Common myeloid progenitor, CD34-positive (primary cell): ENCODE data around the gene TEX48.

Experiments
- CTCF ChIA-PET: fragments of 350-600 bp; sonication (Branson Sonifier 250); formaldehyde crosslinking; loops from one replicate; lab custom pipeline; 2021; ENCODE audit warnings: antibody characterized with exemption; lab: Charles Lee
- POLR2A ChIA-PET: fragments of 350-600 bp; sonication (Branson Sonifier 250); formaldehyde crosslinking; loops from one replicate; lab custom pipeline; 2021; ENCODE audit warnings: antibody characterized with exemption; lab: Charles Lee
- DNase-seq, 3 donors: peaks; one replicate each; pipeline versions ENCODE4 v3.0.0 to v3.0.0-alpha.2; 2013
- H3K27ac ChIP-seq, 2 experiments: 1 replicate in 1 of 2; 2 replicates in 1 of 2; pipeline ENCODE4 v1.7.0; 2013; ENCODE audit warnings: inconsistent platforms in 2 of 2, low read length in 2 of 2, mild to moderate bottlenecking in 2 of 2, low read depth in 1 of 2, moderate library complexity in 1 of 2; ENCODE audit not compliant: severe bottlenecking in 2 of 2, insufficient read depth in 1 of 2, poor library complexity in 1 of 2
- H3K27me3 ChIP-seq, 5 experiments: replicated peaks in 2 of 5; 1 replicate in 3 of 5; 2 replicates in 2 of 5; pipeline versions ENCODE4 v1.6.1 to v1.7.0; 2013; ENCODE audit warnings: low read length in 4 of 5, mild to moderate bottlenecking in 2 of 5, moderate library complexity in 2 of 5, inconsistent platforms in 1 of 5; ENCODE audit not compliant: insufficient read depth in 5 of 5, control insufficient read depth in 4 of 5
- H3K36me3 ChIP-seq, 4 experiments: 1 replicate in 2 of 4; 2 replicates in 2 of 4; pipeline versions ENCODE4 v1.6.1 to v1.7.0; 2013; ENCODE audit warnings: low read length in 3 of 4, control low read depth in 1 of 4, mild to moderate bottlenecking in 1 of 4; ENCODE audit not compliant: control insufficient read depth in 4 of 4, insufficient read depth in 4 of 4
- H3K4me1 ChIP-seq, 4 experiments: 1 replicate in 3 of 4; 2 replicates in 1 of 4; pipeline versions ENCODE4 v1.6.1 to v1.7.1; 2013; ENCODE audit warnings: low read length in 3 of 4, mild to moderate bottlenecking in 3 of 4, control low read depth in 1 of 4, inconsistent platforms in 1 of 4, moderate library complexity in 1 of 4; ENCODE audit not compliant: control insufficient read depth in 4 of 4, insufficient read depth in 4 of 4; ENCODE audit errors: control extremely low read depth in 1 of 4
- H3K4me3 ChIP-seq, 7 experiments: 1 replicate in 4 of 7; 2 replicates in 3 of 7; pipeline versions ENCODE4 v1.5.1 to v1.7.0; 2013; ENCODE audit warnings: mild to moderate bottlenecking in 7 of 7, low read length in 6 of 7, moderate library complexity in 6 of 7, inconsistent platforms in 2 of 7, low read depth in 2 of 7, control low read depth in 1 of 7; ENCODE audit not compliant: insufficient read depth in 4 of 7, control insufficient read depth in 1 of 7; ENCODE audit errors: extremely low read depth in 1 of 7
- H3K9me3 ChIP-seq, 5 experiments: 1 replicate in 4 of 5; 2 replicates in 1 of 5; pipeline versions ENCODE4 v1.6.1 to v1.7.1; 2013; ENCODE audit warnings: low read length in 4 of 5, mild to moderate bottlenecking in 2 of 5, inconsistent platforms in 1 of 5, low read depth in 1 of 5, moderate library complexity in 1 of 5; ENCODE audit not compliant: control insufficient read depth in 4 of 5, insufficient read depth in 2 of 5; ENCODE audit errors: control extremely low read depth in 1 of 5
- WGBS: methylation state at CpG from one replicate; pipeline ENCODE4 v1.1.5; 2013; ENCODE audit not compliant: insufficient coverage; 5-methylcytosine and 5-hydroxymethylcytosine counted together

Gene TEX48

DNA sequence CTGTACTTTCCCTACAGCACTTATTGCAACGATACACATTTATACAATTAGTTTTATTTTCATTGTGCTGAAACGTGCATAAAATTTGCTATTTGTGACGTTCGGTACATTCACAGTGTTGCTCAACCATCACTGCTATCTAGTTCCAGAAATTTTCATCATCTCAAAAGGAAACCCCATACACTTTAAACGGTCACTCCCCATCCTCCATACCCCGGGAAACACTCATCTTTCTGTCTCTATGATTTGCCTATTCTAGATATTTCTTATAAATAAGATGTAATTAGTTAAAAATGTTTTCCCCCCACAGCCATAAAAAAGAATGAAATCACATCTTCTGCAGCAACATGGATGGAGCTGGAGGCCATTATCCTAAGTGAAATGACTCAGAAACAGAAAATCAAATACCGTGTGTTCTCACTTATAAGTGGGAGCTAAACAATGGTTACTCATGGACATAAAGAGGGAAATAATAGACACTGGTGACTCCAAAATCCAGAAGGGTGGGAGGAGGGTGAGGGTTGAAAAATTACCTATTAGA is 40.2 kb upstream of the TEX48 start:
- 95% methylated on average over 4 of the region's 7 CpGs for WGBS
- H3K36me3 ChIP-seq = no peaks in the 10 kb centered on the region
- DNase-seq = no peak
- H3K9me3 ChIP-seq = peaks cover 0 to 7% (median 0%) of the 10 kb centered on the region in 5 experiments
- no peak overlapping the region for H3K4me3 ChIP-seq
- no peaks in the 10 kb centered on the region for H3K4me1 ChIP-seq
- peaks cover 0 to 2% (median 0%) of the 10 kb centered on the region in 5 experiments for H3K27me3 ChIP-seq
- no peak overlapping the region for H3K27ac ChIP-seq
- CTCF ChIA-PET = interaction anchor here (1.5 to 1.9 kb wide), 2 partner anchors 16 to 184 kb away, joined by 4 to 5 read pairs; no protein-coding TSS in a partner anchor
- POLR2A ChIA-PET = no interaction called here

- H3K27me3 ChIP-seq = peaks cover 0 to 2% (median 0%) of the 10 kb centered on the region in 5 experiments
- peaks cover 0 to 7% (median 0%) of the 10 kb centered on the region in 5 experiments for H3K9me3 ChIP-seq
- DNase-seq = no peak
- WGBS = 90% methylated on average over 8 of the region's 8 CpGs
- no peak overlapping the region for H3K27ac ChIP-seq
- CTCF ChIA-PET = interaction anchor here (1.5 kb wide), 1 partner anchor 185 kb away, joined by 4 read pairs; no protein-coding TSS in a partner anchor
- H3K4me3 ChIP-seq = no peak overlapping the region
- POLR2A ChIA-PET = no interaction called here
- H3K36me3 ChIP-seq = no peaks in the 10 kb centered on the region
- no peaks in the 10 kb centered on the region for H3K4me1 ChIP-seq
Observed at GRCh38 chr9:114721491-114722079, 39.6 kb upstream of the TEX48 start.

DNA sequence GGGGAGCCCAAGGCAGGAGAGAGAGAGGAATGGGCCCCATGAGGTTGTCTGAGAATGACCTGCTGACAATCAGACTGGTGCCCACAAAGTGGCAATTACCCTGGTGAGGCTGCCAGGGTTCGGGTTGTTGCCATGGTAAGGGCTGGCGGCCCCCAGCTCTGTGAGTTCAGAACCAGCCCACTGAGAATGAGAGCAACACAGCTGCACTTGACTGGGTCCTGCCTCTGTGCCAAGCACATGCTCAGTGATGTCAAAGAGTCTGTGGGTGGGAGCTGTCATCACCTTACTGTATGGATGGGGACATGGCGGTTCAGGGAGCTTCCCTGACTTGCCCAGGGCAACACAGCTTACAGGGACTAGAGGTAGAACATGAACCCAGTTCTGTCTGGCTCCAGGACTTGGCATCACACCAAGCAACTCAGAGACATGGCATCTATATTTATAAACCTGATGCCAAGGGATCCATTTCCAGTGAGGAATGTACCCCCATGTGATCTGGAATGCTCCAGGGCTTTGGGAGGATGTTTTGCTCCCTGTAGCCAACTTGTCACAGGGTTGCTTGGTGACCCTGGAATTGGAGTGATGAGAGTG is 38.2 kb upstream of the TEX48 start:
- peaks cover 0 to 7% (median 0%) of the 10 kb centered on the region in 5 experiments for H3K9me3 ChIP-seq
- no peak overlapping the region for H3K27ac ChIP-seq
- peaks cover 0 to 2% (median 0%) of the 10 kb centered on the region in 5 experiments for H3K27me3 ChIP-seq
- H3K4me1 ChIP-seq = no peaks in the 10 kb centered on the region
- H3K36me3 ChIP-seq = no peaks in the 10 kb centered on the region
- no peak for DNase-seq
- 85% methylated on average over 3 of the region's 3 CpGs for WGBS
- ChIA-PET CTCF (no interaction called here), POLR2A (no interaction called here)
- no peak overlapping the region for H3K4me3 ChIP-seq

DNA sequence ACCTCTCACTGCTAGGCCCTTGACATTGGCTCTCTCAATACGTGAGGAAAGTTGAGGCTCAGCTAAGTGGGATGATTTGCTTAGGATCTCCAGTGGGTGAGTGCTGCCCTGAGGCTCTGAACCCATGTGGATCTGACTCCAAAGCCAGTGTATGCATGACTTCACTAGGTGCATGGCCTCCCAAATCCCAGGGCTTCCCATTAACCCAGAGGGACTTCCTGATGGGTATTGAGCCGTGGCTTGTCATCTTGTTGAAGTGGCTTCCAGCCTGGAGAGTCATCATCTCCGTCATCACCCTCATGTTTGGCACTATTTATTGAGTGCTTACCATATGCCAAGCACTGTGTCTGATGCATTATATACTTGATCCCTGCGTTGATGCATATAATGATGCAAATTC is 37.3 kb upstream of the TEX48 start:
- ChIA-PET POLR2A (no interaction called here), CTCF (no interaction called here)
- H3K9me3 ChIP-seq = peaks cover 0 to 7% (median 0%) of the 10 kb centered on the region in 5 experiments
- 97% methylated on average over 3 of the region's 4 CpGs for WGBS
- H3K36me3 ChIP-seq = no peaks in the 10 kb centered on the region
- H3K27ac ChIP-seq = no peak overlapping the region
- no peaks in the 10 kb centered on the region for H3K4me1 ChIP-seq
- DNase-seq = no peak
- H3K4me3 ChIP-seq = no peak overlapping the region
- peaks cover 0 to 2% (median 0%) of the 10 kb centered on the region in 5 experiments for H3K27me3 ChIP-seq

- no peaks in the 10 kb centered on the region for H3K4me1 ChIP-seq
- POLR2A ChIA-PET = no interaction called here
- H3K27ac ChIP-seq = no peak overlapping the region
- no peaks in the 10 kb centered on the region for H3K36me3 ChIP-seq
- H3K9me3 ChIP-seq = peaks cover 0 to 7% (median 0%) of the 10 kb centered on the region in 5 experiments
- H3K27me3 ChIP-seq = peaks cover 0 to 2% (median 0%) of the 10 kb centered on the region in 5 experiments
- H3K4me3 ChIP-seq = no peak overlapping the region
- WGBS = 97% methylated on average over 5 of the region's 8 CpGs
- DNase-seq = no peak
- CTCF ChIA-PET = no interaction called here
Observed at GRCh38 chr9:114718801-114719221, 36.8 kb upstream of the TEX48 start.

GRCh38 chr9:114717908-114718486 is 36.0 kb upstream of the TEX48 start:
- no peak overlapping the region for H3K27ac ChIP-seq
- H3K36me3 ChIP-seq = no peaks in the 10 kb centered on the region
- peaks cover 0 to 2% (median 0%) of the 10 kb centered on the region in 5 experiments for H3K27me3 ChIP-seq
- H3K4me3 ChIP-seq = no peak overlapping the region
- H3K4me1 ChIP-seq = no peaks in the 10 kb centered on the region
- ChIA-PET CTCF (interaction anchor here (1.5 kb wide), 1 partner anchor 9 kb away, joined by 3 read pairs; no protein-coding TSS in a partner anchor), POLR2A (no interaction called here)
- no peak for DNase-seq
- peaks cover 0 to 7% (median 0%) of the 10 kb centered on the region in 5 experiments for H3K9me3 ChIP-seq
- WGBS = 94% methylated on average over 2 of the region's 3 CpGs
